WTC11 (cell line): ENCODE results near the gene TMED4. TPM values are rescaled to one million over a fixed set of nuclear protein-coding genes. Genes with fewer than 3 reads are reported as not detected.

Experiments
- ATAC-seq: fragments of 200-7000 bp; cut with Tn5 transposase; 2 replicates; pipeline ENCODE4 v1.10.0; 2021; ENCODE audit warnings: mild to moderate bottlenecking, moderate library complexity
- CTCF ChIA-PET: fragments of 300-600 bp; sonication (Branson Sonifier 250); formaldehyde crosslinking; loops from one replicate; lab custom pipeline; 2021; ENCODE audit warnings: antibody characterized with exemption; lab: Charles Lee
- POLR2A ChIA-PET: fragments of 350-600 bp; sonication (Branson Sonifier 250); formaldehyde crosslinking; loops from one replicate; lab custom pipeline; 2021; ENCODE audit warnings: antibody characterized with exemption; lab: Charles Lee
- DNase-seq: peaks from one replicate; pipeline ENCODE4 v3.0.0; 2021; ENCODE audit warnings: low spot score
- H3K27ac Mint-ChIP-seq: 2 replicates; pipeline ENCODE4 v1.8.0; 2021; ENCODE audit warnings: mixed read lengths
- H3K27me3 Mint-ChIP-seq: 2 replicates; pipeline ENCODE4 v1.8.0; 2021; ENCODE audit warnings: low read depth, mild to moderate bottlenecking, moderate library complexity, mixed read lengths
- H3K36me3 Mint-ChIP-seq: 2 replicates; pipeline ENCODE4 v1.8.0; 2021; ENCODE audit warnings: mixed read lengths
- H3K4me1 Mint-ChIP-seq: 2 replicates; pipeline ENCODE4 v1.8.0; 2022; ENCODE audit warnings: mixed read lengths
- H3K4me3 Mint-ChIP-seq: 2 replicates; pipeline ENCODE4 v1.8.0; 2021; ENCODE audit warnings: mild to moderate bottlenecking, moderate library complexity, mixed read lengths
- H3K9me3 Mint-ChIP-seq: 2 replicates; pipeline ENCODE4 v1.8.0; 2021; ENCODE audit warnings: mixed read lengths
- AR ChIP-seq: fragments of 250-450 bp; sonication (Bioruptor Pico); IDR thresholded peaks from 2 replicates; pipeline ENCODE4 v1.9.0; 2021; ENCODE audit warnings: mild to moderate bottlenecking
- CREM ChIP-seq: sonication (generic); formaldehyde crosslinking; IDR thresholded peaks from 2 replicates; pipeline ENCODE4 v1.8.1; 2022; ENCODE audit warnings: mild to moderate bottlenecking, missing genetic modification reagents, moderate library complexity
- GABPB1 ChIP-seq: sonication (generic); formaldehyde crosslinking; IDR thresholded peaks from 2 replicates; pipeline ENCODE4 v1.8.1; 2023; ENCODE audit warnings: mild to moderate bottlenecking, missing genetic modification reagents
- MLX ChIP-seq: sonication (generic); formaldehyde crosslinking; IDR thresholded peaks from 2 replicates; pipeline ENCODE4 v1.8.1; 2023; ENCODE audit warnings: mild to moderate bottlenecking, missing genetic modification reagents, moderate library complexity
- TEAD1 ChIP-seq: sonication (generic); formaldehyde crosslinking; IDR thresholded peaks from 2 replicates; pipeline ENCODE4 v1.8.0; 2022; ENCODE audit warnings: mild to moderate bottlenecking, missing genetic modification reagents
- USF1 ChIP-seq: sonication (generic); formaldehyde crosslinking; IDR thresholded peaks from 2 replicates; pipeline ENCODE4 v1.8.0; 2022; ENCODE audit warnings: mild to moderate bottlenecking, missing genetic modification reagents
- ZBTB21 ChIP-seq: sonication (generic); formaldehyde crosslinking; IDR thresholded peaks from 2 replicates; pipeline ENCODE4 v1.8.1; 2023; ENCODE audit warnings: mild to moderate bottlenecking, missing genetic modification reagents, borderline replicate concordance
- ZBTB43 ChIP-seq: sonication (generic); formaldehyde crosslinking; IDR thresholded peaks from 2 replicates; pipeline ENCODE4 v1.8.1; 2023; ENCODE audit warnings: mild to moderate bottlenecking, missing genetic modification reagents
- ZNF317 ChIP-seq: sonication (generic); formaldehyde crosslinking; IDR thresholded peaks from 2 replicates; pipeline ENCODE4 v1.8.1; 2023; ENCODE audit warnings: low read depth, mild to moderate bottlenecking, moderate library complexity, missing genetic modification reagents, borderline replicate concordance
- ZNF416 ChIP-seq: fragments of 250-450 bp; sonication (Bioruptor Pico); IDR thresholded peaks from 2 replicates; pipeline ENCODE4 v1.9.0; 2021; ENCODE audit warnings: mild to moderate bottlenecking, inconsistent platforms
- ZNF423 ChIP-seq: fragments of 250-450 bp; sonication (Bioruptor Pico); IDR thresholded peaks from 2 replicates; pipeline ENCODE4 v2.1.2; 2022; ENCODE audit warnings: mild to moderate bottlenecking, moderate library complexity
- total RNA-seq: library from RNA; stranded (reverse); gene quantifications from 3 replicates; pipeline ENCODE4 v1.2.3, GENCODE V29; 2021
- TF ChIP-seq, protein P1 (sequence below): fragments of 250-450 bp; sonication (Bioruptor Pico); IDR thresholded peaks from 2 replicates; pipeline ENCODE4 v1.9.0; 2021; ENCODE audit warnings: mild to moderate bottlenecking, borderline replicate concordance
- TF ChIP-seq, protein P2 (sequence below): sonication (generic); formaldehyde crosslinking; IDR thresholded peaks from 2 replicates; pipeline ENCODE4 v1.8.1; 2022; ENCODE audit warnings: low read depth, mild to moderate bottlenecking, moderate library complexity, missing genetic modification reagents, borderline replicate concordance

Gene TMED4
- total RNA-seq, 1 experiment from 2014 or later = 58.6 TPM

GRCh38 chr7:44541028-44541869 is 40.8 kb downstream of the TMED4 start, which contains the start of gene NPC1L1:
NPC1L1 (minus strand) TSS chr7:44541330; CDS start chr7:44541259, 71 bp downstream.
- ChIA-PET CTCF (interaction anchor here (0.9 to 1.2 kb wide), 3 partner anchors 24 to 193 kb away, joined by 3 to 4 read pairs (median 3); no protein-coding TSS in a partner anchor), POLR2A (no interaction called here)
- no peaks in the 10 kb centered on the region for H3K27me3 Mint-ChIP-seq
- H3K27ac Mint-ChIP-seq = no peak within 1 kb of the TSS
- H3K4me3 Mint-ChIP-seq = no peak within 1 kb of the TSS
- no peak for DNase-seq
- no peaks in the 10 kb centered on the region for H3K4me1 Mint-ChIP-seq
- no peaks in the 10 kb centered on the region for H3K9me3 Mint-ChIP-seq
- ATAC-seq = peak; percentile 49
- no peaks in the 10 kb centered on the region for H3K36me3 Mint-ChIP-seq
- TF ChIP-seq AR = no peak

GRCh38 chr7:44540592-44541027 is 41.4 kb downstream of the TMED4 start:
- no peak for DNase-seq
- no peaks in the 10 kb centered on the region for H3K4me1 Mint-ChIP-seq
- H3K4me3 Mint-ChIP-seq = no peak overlapping the region
- no peak overlapping the region for H3K27ac Mint-ChIP-seq
- ChIA-PET CTCF (no interaction called here), POLR2A (no interaction called here)
- no peaks in the 10 kb centered on the region for H3K27me3 Mint-ChIP-seq
- no peaks in the 10 kb centered on the region for H3K36me3 Mint-ChIP-seq
- no peak for ATAC-seq
- no peaks in the 10 kb centered on the region for H3K9me3 Mint-ChIP-seq
- TF ChIP-seq ZNF317 = no peak
- no peak for TF ChIP-seq GABPB1
- TF ChIP-seq ZNF423 (CRISPR knock-in tag) = no peak
- TF ChIP-seq ZBTB21 (CRISPR knock-in tag) = no peak
- TF ChIP-seq CREM (CRISPR knock-in tag) = no peak
- no peak for TF ChIP-seq ZBTB43 (CRISPR knock-in tag)
- TF ChIP-seq, protein P1, sequence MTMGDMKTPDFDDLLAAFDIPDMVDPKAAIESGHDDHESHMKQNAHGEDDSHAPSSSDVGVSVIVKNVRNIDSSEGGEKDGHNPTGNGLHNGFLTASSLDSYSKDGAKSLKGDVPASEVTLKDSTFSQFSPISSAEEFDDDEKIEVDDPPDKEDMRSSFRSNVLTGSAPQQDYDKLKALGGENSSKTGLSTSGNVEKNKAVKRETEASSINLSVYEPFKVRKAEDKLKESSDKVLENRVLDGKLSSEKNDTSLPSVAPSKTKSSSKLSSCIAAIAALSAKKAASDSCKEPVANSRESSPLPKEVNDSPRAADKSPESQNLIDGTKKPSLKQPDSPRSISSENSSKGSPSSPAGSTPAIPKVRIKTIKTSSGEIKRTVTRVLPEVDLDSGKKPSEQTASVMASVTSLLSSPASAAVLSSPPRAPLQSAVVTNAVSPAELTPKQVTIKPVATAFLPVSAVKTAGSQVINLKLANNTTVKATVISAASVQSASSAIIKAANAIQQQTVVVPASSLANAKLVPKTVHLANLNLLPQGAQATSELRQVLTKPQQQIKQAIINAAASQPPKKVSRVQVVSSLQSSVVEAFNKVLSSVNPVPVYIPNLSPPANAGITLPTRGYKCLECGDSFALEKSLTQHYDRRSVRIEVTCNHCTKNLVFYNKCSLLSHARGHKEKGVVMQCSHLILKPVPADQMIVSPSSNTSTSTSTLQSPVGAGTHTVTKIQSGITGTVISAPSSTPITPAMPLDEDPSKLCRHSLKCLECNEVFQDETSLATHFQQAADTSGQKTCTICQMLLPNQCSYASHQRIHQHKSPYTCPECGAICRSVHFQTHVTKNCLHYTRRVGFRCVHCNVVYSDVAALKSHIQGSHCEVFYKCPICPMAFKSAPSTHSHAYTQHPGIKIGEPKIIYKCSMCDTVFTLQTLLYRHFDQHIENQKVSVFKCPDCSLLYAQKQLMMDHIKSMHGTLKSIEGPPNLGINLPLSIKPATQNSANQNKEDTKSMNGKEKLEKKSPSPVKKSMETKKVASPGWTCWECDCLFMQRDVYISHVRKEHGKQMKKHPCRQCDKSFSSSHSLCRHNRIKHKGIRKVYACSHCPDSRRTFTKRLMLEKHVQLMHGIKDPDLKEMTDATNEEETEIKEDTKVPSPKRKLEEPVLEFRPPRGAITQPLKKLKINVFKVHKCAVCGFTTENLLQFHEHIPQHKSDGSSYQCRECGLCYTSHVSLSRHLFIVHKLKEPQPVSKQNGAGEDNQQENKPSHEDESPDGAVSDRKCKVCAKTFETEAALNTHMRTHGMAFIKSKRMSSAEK (CRISPR knock-in tag) = no peak
- no peak for TF ChIP-seq USF1 (CRISPR knock-in tag)

- Mint-ChIP-seq H3K27ac (no peak overlapping the region), H3K4me3 (no peak overlapping the region), H3K36me3 (no peaks in the 10 kb centered on the region), H3K9me3 (no peaks in the 10 kb centered on the region), H3K4me1 (no peaks in the 10 kb centered on the region), H3K27me3 (no peaks in the 10 kb centered on the region)
- ChIA-PET POLR2A (no interaction called here), CTCF (interaction anchor here (1.7 kb wide), 1 partner anchor 26 kb away, joined by 4 read pairs; no protein-coding TSS in a partner anchor)
- ATAC-seq = no peak
- DNase-seq = no peak
- TF ChIP-seq, protein P2, sequence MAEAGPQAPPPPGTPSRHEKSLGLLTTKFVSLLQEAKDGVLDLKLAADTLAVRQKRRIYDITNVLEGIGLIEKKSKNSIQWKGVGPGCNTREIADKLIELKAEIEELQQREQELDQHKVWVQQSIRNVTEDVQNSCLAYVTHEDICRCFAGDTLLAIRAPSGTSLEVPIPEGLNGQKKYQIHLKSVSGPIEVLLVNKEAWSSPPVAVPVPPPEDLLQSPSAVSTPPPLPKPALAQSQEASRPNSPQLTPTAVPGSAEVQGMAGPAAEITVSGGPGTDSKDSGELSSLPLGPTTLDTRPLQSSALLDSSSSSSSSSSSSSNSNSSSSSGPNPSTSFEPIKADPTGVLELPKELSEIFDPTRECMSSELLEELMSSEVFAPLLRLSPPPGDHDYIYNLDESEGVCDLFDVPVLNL (CRISPR knock-in tag) = no peak
- TF ChIP-seq ZNF416 (CRISPR knock-in tag) = no peak
- no peak for TF ChIP-seq MLX (CRISPR knock-in tag)
- no peak for TF ChIP-seq TEAD1
- TF ChIP-seq ZBTB43 (CRISPR knock-in tag) = no peak
Measured at GRCh38 chr7:44539669-44540506, 42.1 kb downstream of the TMED4 start.
